ENCODE results near the gene PRRT1B.

PRRT1B gene

GRCh38 chr9:131525643-131526565, 19.4 kb upstream of the PRRT1B start:
- TF ChIP-seq EZH2 (IDR thresholded peaks at IDR 0.05; ENCODE audit: borderline replicate concordance, low read length) = no peak
- TF ChIP-seq, protein P1, sequence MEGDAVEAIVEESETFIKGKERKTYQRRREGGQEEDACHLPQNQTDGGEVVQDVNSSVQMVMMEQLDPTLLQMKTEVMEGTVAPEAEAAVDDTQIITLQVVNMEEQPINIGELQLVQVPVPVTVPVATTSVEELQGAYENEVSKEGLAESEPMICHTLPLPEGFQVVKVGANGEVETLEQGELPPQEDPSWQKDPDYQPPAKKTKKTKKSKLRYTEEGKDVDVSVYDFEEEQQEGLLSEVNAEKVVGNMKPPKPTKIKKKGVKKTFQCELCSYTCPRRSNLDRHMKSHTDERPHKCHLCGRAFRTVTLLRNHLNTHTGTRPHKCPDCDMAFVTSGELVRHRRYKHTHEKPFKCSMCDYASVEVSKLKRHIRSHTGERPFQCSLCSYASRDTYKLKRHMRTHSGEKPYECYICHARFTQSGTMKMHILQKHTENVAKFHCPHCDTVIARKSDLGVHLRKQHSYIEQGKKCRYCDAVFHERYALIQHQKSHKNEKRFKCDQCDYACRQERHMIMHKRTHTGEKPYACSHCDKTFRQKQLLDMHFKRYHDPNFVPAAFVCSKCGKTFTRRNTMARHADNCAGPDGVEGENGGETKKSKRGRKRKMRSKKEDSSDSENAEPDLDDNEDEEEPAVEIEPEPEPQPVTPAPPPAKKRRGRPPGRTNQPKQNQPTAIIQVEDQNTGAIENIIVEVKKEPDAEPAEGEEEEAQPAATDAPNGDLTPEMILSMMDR (IDR thresholded peaks at IDR 0.05; ENCODE audit: low read length) = no peak
- Histone ChIP-seq H3K79me2 (ENCODE audit: insufficient read depth, low read length) (no peaks in the 10 kb centered on the region), H3K4me2 (ENCODE audit: low read length) (no peak overlapping the region), H2AFZ (ENCODE audit: low read length) (no peak overlapping the region), H3K9me2 (ENCODE audit: low read depth, low read length) (no peaks in the 10 kb centered on the region), H3K36me3 (ENCODE audit: insufficient read depth, low read length) (peaks cover 75% of the 10 kb centered on the region; the same call in 1 of the 2 replicates), H3K9ac (ENCODE audit: low read length) (no peak overlapping the region), H4K20me1 (ENCODE audit: insufficient read depth, low read length) (no peaks in the 10 kb centered on the region), H3K27ac (ENCODE audit: low read depth, low read length, poor library complexity, severe bottlenecking) (no peak overlapping the region), H3F3A (ENCODE audit: insufficient read depth, low read length) (no peaks in the 10 kb centered on the region), H3K27me3 (ENCODE audit: insufficient read depth, low read length) (no peaks in the 10 kb centered on the region), H3K9me3 (ENCODE audit: low read length) (no peaks in the 10 kb centered on the region), H3K4me1 (ENCODE audit: insufficient read depth, low read length, severe bottlenecking) (peaks cover 9% of the 10 kb centered on the region), H3K4me3 (ENCODE audit: low read depth, low read length, poor library complexity, severe bottlenecking) (no peak overlapping the region)

GRCh38 chr9:131528186-131528585, 17.1 kb upstream of the PRRT1B start:
- H3K4me1 ChIP-seq (ENCODE audit: insufficient read depth, low read length, severe bottlenecking) = peaks cover 14% of the 10 kb centered on the region
- H3K36me3 ChIP-seq (ENCODE audit: insufficient read depth, low read length) = peaks cover 63% of the 10 kb centered on the region; the same call in 1 of the 2 replicates
- H3K9ac ChIP-seq (ENCODE audit: low read length) = no peak overlapping the region
- no peaks in the 10 kb centered on the region for H3K9me3 ChIP-seq (ENCODE audit: low read length)
- no peaks in the 10 kb centered on the region for H3K9me2 ChIP-seq (ENCODE audit: low read depth, low read length)
- no peak overlapping the region for H2AFZ ChIP-seq (ENCODE audit: low read length)
- no peak overlapping the region for H3K27ac ChIP-seq (ENCODE audit: low read depth, low read length, poor library complexity, severe bottlenecking)
- no peaks in the 10 kb centered on the region for H3F3A ChIP-seq (ENCODE audit: insufficient read depth, low read length)
- no peak overlapping the region for H3K4me3 ChIP-seq (ENCODE audit: low read depth, low read length, poor library complexity, severe bottlenecking)
- H3K27me3 ChIP-seq (ENCODE audit: insufficient read depth, low read length) = no peaks in the 10 kb centered on the region
- H3K4me2 ChIP-seq (ENCODE audit: low read length) = no peak overlapping the region
- H3K79me2 ChIP-seq (ENCODE audit: insufficient read depth, low read length) = no peaks in the 10 kb centered on the region
- no peaks in the 10 kb centered on the region for H4K20me1 ChIP-seq (ENCODE audit: insufficient read depth, low read length)
- no peak for TF ChIP-seq EZH2 (IDR thresholded peaks at IDR 0.05; ENCODE audit: borderline replicate concordance, low read length)
- TF ChIP-seq, protein P1 (IDR thresholded peaks at IDR 0.05; ENCODE audit: low read length) = no peak

DNA sequence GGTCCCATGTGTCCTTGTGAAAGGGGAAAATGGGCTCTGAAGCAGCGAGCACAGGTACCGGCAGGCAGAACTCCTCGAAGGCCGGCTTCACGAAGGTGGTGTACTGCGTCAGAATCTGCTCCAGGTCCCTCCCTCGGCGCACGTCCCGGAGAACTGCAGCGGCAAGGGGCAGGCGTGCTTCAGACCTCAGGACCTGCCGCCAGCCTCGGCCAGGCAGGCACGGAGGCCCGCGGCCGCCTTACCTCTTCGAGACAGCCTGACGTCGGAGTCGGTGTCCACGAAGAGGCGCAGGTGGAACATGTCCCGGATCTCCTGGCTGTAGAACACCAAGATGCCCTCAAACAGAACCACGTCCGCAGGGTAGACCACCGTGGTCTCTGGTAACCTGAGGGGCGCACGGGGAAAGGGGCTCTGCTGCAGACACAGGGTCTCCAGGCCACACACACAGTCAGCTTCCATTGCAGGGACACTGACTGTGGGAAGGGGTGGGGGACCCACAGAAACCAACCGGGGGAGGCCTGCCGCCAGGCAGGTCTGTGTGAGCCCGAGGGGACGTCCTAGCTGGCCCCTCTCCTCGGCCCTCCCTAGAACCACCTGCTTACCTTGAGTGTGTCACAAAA, 16.3 kb upstream of the PRRT1B start:
- Histone ChIP-seq H3K9ac (ENCODE audit: low read length) (no peak overlapping the region), H3F3A (ENCODE audit: insufficient read depth, low read length) (no peaks in the 10 kb centered on the region), H3K9me3 (ENCODE audit: low read length) (no peaks in the 10 kb centered on the region), H3K27me3 (ENCODE audit: insufficient read depth, low read length) (no peaks in the 10 kb centered on the region), H3K9me2 (ENCODE audit: low read depth, low read length) (no peaks in the 10 kb centered on the region), H4K20me1 (ENCODE audit: insufficient read depth, low read length) (no peaks in the 10 kb centered on the region), H3K79me2 (ENCODE audit: insufficient read depth, low read length) (no peaks in the 10 kb centered on the region), H3K4me2 (ENCODE audit: low read length) (no peak overlapping the region), H3K27ac (ENCODE audit: low read depth, low read length, poor library complexity, severe bottlenecking) (no peak overlapping the region), H2AFZ (ENCODE audit: low read length) (no peak overlapping the region), H3K36me3 (ENCODE audit: insufficient read depth, low read length) (peaks cover 55% of the 10 kb centered on the region; the same call in 1 of the 2 replicates), H3K4me3 (ENCODE audit: low read depth, low read length, poor library complexity, severe bottlenecking) (no peak overlapping the region), H3K4me1 (ENCODE audit: insufficient read depth, low read length, severe bottlenecking) (peaks cover 14% of the 10 kb centered on the region)
- TF ChIP-seq, protein P1 (IDR thresholded peaks at IDR 0.05; ENCODE audit: low read length) = no peak
- no peak for TF ChIP-seq EZH2 (IDR thresholded peaks at IDR 0.05; ENCODE audit: borderline replicate concordance, low read length)

Data from OCI-LY1 (cell line).